ENCODE measurements around the gene PRRT1. TPM values are rescaled to one million over a fixed set of nuclear protein-coding genes. Genes with fewer than 3 reads are reported as not detected.

The PRRT1 gene
- total and polyA plus RNA-seq, 2 of the 4 experiments (the other 2 are of a cell fraction): 0.99 TPM; not detected in 1

DNA sequence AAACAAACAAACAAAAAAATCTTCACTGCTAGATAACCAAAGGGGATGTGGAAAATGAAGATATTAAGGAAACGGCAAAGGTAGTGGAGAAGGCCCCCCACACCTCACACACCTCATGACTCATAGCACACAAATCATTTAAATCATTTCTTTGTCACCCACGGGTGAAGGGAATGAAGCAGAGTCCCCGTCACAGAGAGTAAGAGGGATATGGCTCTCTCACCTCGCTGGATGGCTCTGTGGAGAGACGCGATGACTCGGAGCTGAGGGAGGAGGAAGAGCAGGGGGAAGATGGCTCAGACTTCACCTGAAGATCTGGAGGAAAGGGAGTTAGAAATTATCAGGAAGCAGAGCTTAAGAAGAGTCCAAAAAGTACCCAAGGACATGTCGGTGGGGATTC, 24.9 kb downstream of the PRRT1 start:
- H3K18ac ChIP-seq (ENCODE audit: low read depth, low read length): no peak overlapping the region
- H4K91ac ChIP-seq (ENCODE audit: insufficient read depth, low read depth, low read length): no peak overlapping the region
- peak overlapping the region; percentile 56 for H2AFZ ChIP-seq (replicated peaks; ENCODE audit: low read length, poor library complexity)
- DNase-seq (no peak), ATAC-seq (ENCODE audit: low read depth) (no peak)
- H3K36me3 ChIP-seq (ENCODE audit: control insufficient read depth, insufficient read depth, low read length): peaks cover 11% of the 10 kb centered on the region; the same call in 1 of the 2 replicates
- peaks cover 10% of the 10 kb centered on the region; the same call in 1 of the 2 replicates for H3K9me1 ChIP-seq (ENCODE audit: insufficient read depth, low read length)
- no peak overlapping the region for H3K56ac ChIP-seq (ENCODE audit: extremely low read depth, insufficient read depth, low read length)
- H4K8ac ChIP-seq (ENCODE audit: low read depth in 2 of 2, low read length in 2 of 2): peak overlapping the region in 1 of 2 experiments; percentile 32; a peak in 2 of 4 replicates
- H3K14ac ChIP-seq (replicated peaks; ENCODE audit: low read depth, low read length): no peak overlapping the region
- H3K9ac ChIP-seq (ENCODE audit: low read depth, low read length): peak overlapping the region; percentile 96
- H4K5ac ChIP-seq (ENCODE audit: low read depth, low read length): no peak overlapping the region
- no peak overlapping the region for H2BK15ac ChIP-seq (ENCODE audit: low read depth, low read length)
- H2AK9ac ChIP-seq (replicated peaks; ENCODE audit: low read depth, low read length, poor library complexity): peak overlapping the region; percentile 1
- dilution Hi-C loops (cut with HindIII; ENCODE audit: low sequenced_read_pairs, unreplicated experiment) (no loop called here), intact Hi-C loops (cut with micrococcal nuclease) (no loop called here), in situ Hi-C loops (cut with MboI; ENCODE audit: low sequenced_read_pairs) (no loop called here)
- no peak overlapping the region for H2BK5ac ChIP-seq (ENCODE audit: low read depth, low read length, poor library complexity, severe bottlenecking)
- H4K20me1 ChIP-seq (ENCODE audit: insufficient read depth, low read length): no peaks in the 10 kb centered on the region; the same call in 1 of the 2 replicates
- ChIA-PET POLR2A (ENCODE audit: unreplicated experiment) (no interaction called here), CTCF (interaction anchor here (1.2 kb wide), 1 partner anchor 34 kb away, joined by 4 read pairs; no protein-coding TSS in a partner anchor)
- WGBS, 2 experiments (ENCODE audit: extremely low coverage in 2 of 2, insufficient read length in 1 of 2): 70% methylated on average over 3 of the region's 8 CpGs; no CpG with 5 or more reads in 1 of the 2 experiments
- BruUV-seq (replicated peaks): TSS peak; percentile 62
- TF ChIP-seq CEBPB (IDR thresholded peaks at IDR 0.05; ENCODE audit: low read depth, low read length): no peak
- TF ChIP-seq BHLHE40 (IDR thresholded peaks at IDR 0.05; ENCODE audit: low read depth, low read length): no peak
- no peak for TF ChIP-seq FOS (IDR thresholded peaks at IDR 0.05; ENCODE audit: low read depth, low read length)
- TF ChIP-seq RFX5 (IDR thresholded peaks at IDR 0.05; ENCODE audit: low read depth, low read length): no peak
- no peak for TF ChIP-seq POLR2A (IDR thresholded peaks at IDR 0.05; ENCODE audit: low read depth, low read length)
- no peak for TF ChIP-seq SMC3 (IDR thresholded peaks at IDR 0.05; ENCODE audit: low read depth, low read length)
- TF ChIP-seq MAFK (IDR thresholded peaks at IDR 0.05; ENCODE audit: low read depth, low read length): no peak
- TF ChIP-seq, protein P1, sequence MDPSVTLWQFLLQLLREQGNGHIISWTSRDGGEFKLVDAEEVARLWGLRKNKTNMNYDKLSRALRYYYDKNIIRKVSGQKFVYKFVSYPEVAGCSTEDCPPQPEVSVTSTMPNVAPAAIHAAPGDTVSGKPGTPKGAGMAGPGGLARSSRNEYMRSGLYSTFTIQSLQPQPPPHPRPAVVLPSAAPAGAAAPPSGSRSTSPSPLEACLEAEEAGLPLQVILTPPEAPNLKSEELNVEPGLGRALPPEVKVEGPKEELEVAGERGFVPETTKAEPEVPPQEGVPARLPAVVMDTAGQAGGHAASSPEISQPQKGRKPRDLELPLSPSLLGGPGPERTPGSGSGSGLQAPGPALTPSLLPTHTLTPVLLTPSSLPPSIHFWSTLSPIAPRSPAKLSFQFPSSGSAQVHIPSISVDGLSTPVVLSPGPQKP (IDR thresholded peaks at IDR 0.05; ENCODE audit: borderline replicate concordance, low read depth, low read length): no peak
- no peak for TF ChIP-seq NFE2L2 (IDR thresholded peaks at IDR 0.05; ENCODE audit: low read depth, low read length)
- TF ChIP-seq, protein P2, sequence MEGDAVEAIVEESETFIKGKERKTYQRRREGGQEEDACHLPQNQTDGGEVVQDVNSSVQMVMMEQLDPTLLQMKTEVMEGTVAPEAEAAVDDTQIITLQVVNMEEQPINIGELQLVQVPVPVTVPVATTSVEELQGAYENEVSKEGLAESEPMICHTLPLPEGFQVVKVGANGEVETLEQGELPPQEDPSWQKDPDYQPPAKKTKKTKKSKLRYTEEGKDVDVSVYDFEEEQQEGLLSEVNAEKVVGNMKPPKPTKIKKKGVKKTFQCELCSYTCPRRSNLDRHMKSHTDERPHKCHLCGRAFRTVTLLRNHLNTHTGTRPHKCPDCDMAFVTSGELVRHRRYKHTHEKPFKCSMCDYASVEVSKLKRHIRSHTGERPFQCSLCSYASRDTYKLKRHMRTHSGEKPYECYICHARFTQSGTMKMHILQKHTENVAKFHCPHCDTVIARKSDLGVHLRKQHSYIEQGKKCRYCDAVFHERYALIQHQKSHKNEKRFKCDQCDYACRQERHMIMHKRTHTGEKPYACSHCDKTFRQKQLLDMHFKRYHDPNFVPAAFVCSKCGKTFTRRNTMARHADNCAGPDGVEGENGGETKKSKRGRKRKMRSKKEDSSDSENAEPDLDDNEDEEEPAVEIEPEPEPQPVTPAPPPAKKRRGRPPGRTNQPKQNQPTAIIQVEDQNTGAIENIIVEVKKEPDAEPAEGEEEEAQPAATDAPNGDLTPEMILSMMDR (conservative IDR thresholded peaks at IDR 0.05; ENCODE audit: low read depth, low read length): no peak
- TF ChIP-seq MXI1 (IDR thresholded peaks at IDR 0.05; ENCODE audit: borderline replicate concordance, low read depth, low read length): no peak
- no peak for TF ChIP-seq RCOR1 (IDR thresholded peaks at IDR 0.05; ENCODE audit: insufficient replicate concordance, low read length)
- no peak for TF ChIP-seq RAD21 (IDR thresholded peaks at IDR 0.05; ENCODE audit: low read length)
- TF ChIP-seq, protein P3, sequence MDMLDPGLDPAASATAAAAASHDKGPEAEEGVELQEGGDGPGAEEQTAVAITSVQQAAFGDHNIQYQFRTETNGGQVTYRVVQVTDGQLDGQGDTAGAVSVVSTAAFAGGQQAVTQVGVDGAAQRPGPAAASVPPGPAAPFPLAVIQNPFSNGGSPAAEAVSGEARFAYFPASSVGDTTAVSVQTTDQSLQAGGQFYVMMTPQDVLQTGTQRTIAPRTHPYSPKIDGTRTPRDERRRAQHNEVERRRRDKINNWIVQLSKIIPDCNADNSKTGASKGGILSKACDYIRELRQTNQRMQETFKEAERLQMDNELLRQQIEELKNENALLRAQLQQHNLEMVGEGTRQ (IDR thresholded peaks at IDR 0.05; ENCODE audit: low read depth, low read length): no peak
- H3K4me3 ChIP-seq (ENCODE audit: insufficient read depth, low read depth, low read length): peak overlapping the region; percentile 81
- H3K27ac ChIP-seq (ENCODE audit: insufficient read depth, low read length): peak overlapping the region; percentile 13; the same call in 1 of the 2 replicates
- peak overlapping the region; percentile 95 for H3K4me2 ChIP-seq (ENCODE audit: low read depth, low read length)
- no peak overlapping the region for H2BK20ac ChIP-seq (ENCODE audit: low read depth, low read length)
- no peaks in the 10 kb centered on the region for H3K9me3 ChIP-seq (ENCODE audit: control insufficient read depth, insufficient read depth, low read length)
- peaks cover 8% of the 10 kb centered on the region for H3K4me1 ChIP-seq (ENCODE audit: control insufficient read depth, insufficient read depth, low read length)
- peak overlapping the region; percentile 49; the same call in 1 of the 2 replicates for H2AK5ac ChIP-seq (ENCODE audit: low read depth, low read length)
- no peak overlapping the region for H2BK120ac ChIP-seq (ENCODE audit: low read depth, low read length)
- no peaks in the 10 kb centered on the region for H3K27me3 ChIP-seq (ENCODE audit: control insufficient read depth, insufficient read depth, low read length)
- H3K23ac ChIP-seq (ENCODE audit: low read depth, low read length): peak overlapping the region; percentile 29
- no peak overlapping the region for H3K4ac ChIP-seq (ENCODE audit: low read depth, low read length)
- H3K79me1 ChIP-seq (ENCODE audit: low read depth in 1 of 2, low read length in 2 of 2): peaks cover 31 to 55% of the 10 kb centered on the region in 2 experiments

Measured in IMR-90 (cell line).